ENCODE results near the gene LDB3. TPM values are rescaled to one million over a fixed set of nuclear protein-coding genes. Genes with fewer than 3 reads are reported as not detected.

Gene LDB3
- total RNA-seq, 2 experiments from 2014 or later = 0.07 to 0.09 TPM

- ChIA-PET POLR2A (no interaction called here), CTCF (no interaction called here)
- peaks cover 40% of the 10 kb centered on the region for H3K27me3 Mint-ChIP-seq
- no peaks in the 10 kb centered on the region for H3K4me1 Mint-ChIP-seq (ENCODE audit: low read depth)
- DNase-seq = no peak
- no peak overlapping the region for H3K27ac Mint-ChIP-seq
- no peak overlapping the region for H3K4me3 Mint-ChIP-seq
- no peak for ATAC-seq
- no peaks in the 10 kb centered on the region for H3K9me3 Mint-ChIP-seq
- no peaks in the 10 kb centered on the region for H3K36me3 Mint-ChIP-seq (ENCODE audit: low read depth)
- intact Hi-C loops (cut with micrococcal nuclease) = no loop called here
- no peak for TF ChIP-seq CTCF (IDR thresholded peaks at IDR 0.05)
These were observed 35.4 kb upstream of the LDB3 start for GRCh38 chr10:86632951-86633350.

DNA sequence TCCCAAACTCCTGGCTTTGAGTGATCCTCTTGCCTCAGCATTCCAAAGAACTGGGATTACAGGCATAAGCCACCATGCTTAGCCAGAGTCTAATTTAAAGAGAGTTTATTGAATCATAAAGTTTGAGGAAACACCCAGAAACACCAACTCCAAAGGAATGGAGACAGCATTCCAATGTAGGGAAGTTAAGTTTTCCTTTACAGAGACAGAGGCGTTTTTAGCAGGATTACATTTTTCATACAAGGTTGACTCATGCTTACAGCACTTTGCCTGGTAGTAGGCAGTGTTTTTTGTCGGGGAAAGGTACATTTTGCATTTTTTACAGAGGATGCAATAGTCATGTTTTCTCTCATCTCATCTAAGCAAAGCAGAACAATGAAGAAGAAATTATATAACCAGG, 32.9 kb upstream of the LDB3 start:
- Mint-ChIP-seq H3K9me3 (no peaks in the 10 kb centered on the region), H3K36me3 (ENCODE audit: low read depth) (no peaks in the 10 kb centered on the region), H3K27me3 (peaks cover 37% of the 10 kb centered on the region), H3K4me3 (no peak overlapping the region), H3K27ac (no peak overlapping the region), H3K4me1 (ENCODE audit: low read depth) (no peaks in the 10 kb centered on the region)
- intact Hi-C loops (cut with micrococcal nuclease) = no loop called here
- DNase-seq = no peak
- no peak for TF ChIP-seq CTCF (IDR thresholded peaks at IDR 0.05)
- ChIA-PET CTCF (no interaction called here), POLR2A (no interaction called here)
- ATAC-seq = no peak

DNA sequence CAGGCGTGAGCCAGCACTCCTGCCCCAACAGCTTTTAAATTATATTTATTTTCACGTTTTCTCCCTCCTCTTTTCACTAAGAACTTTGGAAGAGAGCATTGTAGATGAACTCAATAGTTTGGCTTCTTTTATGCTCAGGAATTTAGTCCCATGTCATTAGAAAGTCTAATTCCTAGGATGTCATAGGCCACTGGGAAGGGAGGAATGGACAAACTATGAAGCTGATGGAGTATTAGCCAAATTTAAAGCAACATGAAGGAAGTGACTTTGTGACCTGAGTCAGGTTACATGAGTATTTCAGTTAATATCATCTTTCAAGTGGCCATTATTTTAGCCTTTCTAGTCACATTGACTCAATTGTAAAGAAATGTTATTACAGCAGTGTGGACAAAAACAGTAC, 32.0 kb upstream of the LDB3 start:
- no peaks in the 10 kb centered on the region for H3K36me3 Mint-ChIP-seq (ENCODE audit: low read depth)
- peaks cover 32% of the 10 kb centered on the region for H3K27me3 Mint-ChIP-seq
- H3K27ac Mint-ChIP-seq = no peak overlapping the region
- no peaks in the 10 kb centered on the region for H3K9me3 Mint-ChIP-seq
- CTCF ChIA-PET = no interaction called here
- ATAC-seq (no peak), DNase-seq (no peak)
- TF ChIP-seq CTCF (IDR thresholded peaks at IDR 0.05) = no peak
- POLR2A ChIA-PET = no interaction called here
- intact Hi-C loops (cut with micrococcal nuclease) = no loop called here
- no peak overlapping the region for H3K4me3 Mint-ChIP-seq
- no peaks in the 10 kb centered on the region for H3K4me1 Mint-ChIP-seq (ENCODE audit: low read depth)

GRCh38 chr10:86642021-86642420, 26.3 kb upstream of the LDB3 start:
- DNase-seq (no peak), ATAC-seq (no peak)
- H3K36me3 Mint-ChIP-seq (ENCODE audit: low read depth) = no peaks in the 10 kb centered on the region
- CTCF ChIA-PET = interaction anchor here (1.3 kb wide), 1 partner anchor 41 kb away, joined by 3 read pairs; no protein-coding TSS in a partner anchor
- peaks cover 10% of the 10 kb centered on the region for H3K27me3 Mint-ChIP-seq
- intact Hi-C loops (cut with micrococcal nuclease) = no loop called here
- no peak for TF ChIP-seq CTCF (IDR thresholded peaks at IDR 0.05)
- no peak overlapping the region for H3K27ac Mint-ChIP-seq
- H3K9me3 Mint-ChIP-seq = peaks cover 3% of the 10 kb centered on the region
- POLR2A ChIA-PET = no interaction called here
- H3K4me1 Mint-ChIP-seq (ENCODE audit: low read depth) = peaks cover 12% of the 10 kb centered on the region
- H3K4me3 Mint-ChIP-seq = no peak overlapping the region

DNA sequence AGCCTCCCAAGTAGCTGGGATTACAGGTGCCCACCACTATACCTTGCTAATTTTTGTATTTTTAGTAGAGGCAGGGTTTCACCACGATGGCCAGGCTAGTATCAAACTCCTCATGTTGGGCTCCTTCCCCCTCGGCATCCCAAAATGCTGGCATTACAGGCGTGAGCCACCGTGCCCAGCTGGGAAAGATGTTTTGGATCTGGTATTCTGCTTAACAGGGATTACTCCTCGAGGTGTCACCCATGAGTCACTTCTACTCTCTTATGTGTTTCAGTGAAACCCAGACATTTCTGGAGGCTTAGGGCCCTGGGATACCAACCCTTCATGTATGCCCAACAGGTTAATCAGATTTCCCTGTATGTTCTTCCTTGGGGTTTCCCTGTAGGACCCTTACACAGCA, 25.8 kb upstream of the LDB3 start:
- Mint-ChIP-seq H3K27me3 (peaks cover 9% of the 10 kb centered on the region), H3K27ac (no peak overlapping the region), H3K4me1 (ENCODE audit: low read depth) (peaks cover 12% of the 10 kb centered on the region), H3K36me3 (ENCODE audit: low read depth) (no peaks in the 10 kb centered on the region), H3K9me3 (peaks cover 3% of the 10 kb centered on the region), H3K4me3 (no peak overlapping the region)
- POLR2A ChIA-PET = no interaction called here
- intact Hi-C loops (cut with micrococcal nuclease) = no loop called here
- CTCF ChIA-PET = interaction anchor here (1.3 kb wide), 2 partner anchors 41 to 242 kb away, joined by 3 read pairs; no protein-coding TSS in a partner anchor
- no peak for TF ChIP-seq CTCF (IDR thresholded peaks at IDR 0.05)
- no peak for DNase-seq
- no peak for ATAC-seq

Measured in activated CD8-positive, alpha-beta T cell treated with anti-CD3 and anti-CD28 coated beads for 36 hours (primary cell).